ENCODE results near the gene KIRREL3.

KIRREL3 gene

DNA sequence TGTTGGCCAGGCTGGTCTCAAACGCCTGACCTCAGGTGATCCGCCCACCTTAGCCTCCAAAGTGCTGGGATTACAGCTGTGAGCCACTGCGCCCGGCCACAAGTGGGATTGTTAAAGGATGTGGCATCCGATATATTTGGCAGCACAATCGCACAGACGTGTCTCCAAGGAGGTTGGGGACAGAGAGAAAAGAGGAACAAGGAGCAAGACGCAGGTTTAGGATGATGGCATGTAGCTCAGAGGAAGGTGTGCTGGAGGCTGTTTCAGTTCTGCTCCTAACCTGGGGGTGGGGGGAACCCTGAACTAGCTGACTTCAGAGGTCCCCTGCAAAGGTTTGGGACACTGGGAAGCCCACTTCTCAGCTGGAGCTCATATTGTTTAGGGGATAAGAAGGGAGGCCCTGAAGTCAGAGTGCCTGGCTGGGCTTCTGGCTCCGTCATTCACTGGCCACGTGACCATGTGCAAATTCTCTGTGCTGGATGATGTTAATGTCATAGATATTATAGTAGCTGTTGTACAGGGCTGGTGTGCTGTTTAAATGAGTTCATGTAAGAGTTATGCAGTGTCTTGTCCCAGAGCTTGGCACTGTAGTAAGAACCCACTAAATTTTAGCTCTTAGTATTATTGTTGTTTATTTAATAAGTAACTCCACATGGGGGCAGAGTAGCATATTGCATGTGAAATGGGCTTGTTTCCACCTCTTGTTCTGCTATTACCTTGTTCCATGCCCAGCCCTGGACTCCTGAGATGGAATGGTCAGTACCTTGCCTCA is 515.4 kb downstream of the KIRREL3 start:
- peak; percentile 12 for DNase-seq (ENCODE audit: low read depth)

DNA sequence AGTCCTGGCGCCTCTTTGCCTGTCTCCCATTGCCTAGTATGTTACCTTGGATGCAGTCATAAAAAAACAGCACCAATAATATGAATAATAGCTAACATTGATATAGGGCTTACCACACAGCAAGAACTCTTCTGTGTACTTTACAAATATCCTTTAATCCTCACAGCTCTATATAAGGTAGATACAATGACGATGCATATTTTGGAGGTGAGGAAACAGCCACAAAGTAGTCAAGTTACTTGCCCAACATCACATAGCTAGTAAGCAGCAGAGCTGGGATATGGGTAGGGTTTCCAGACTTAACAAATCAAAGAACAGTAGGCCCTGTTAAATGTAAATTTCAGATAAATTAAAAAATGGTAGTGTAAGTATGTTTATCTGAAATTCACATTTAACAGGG is 516.3 kb downstream of the KIRREL3 start:
- DNase-seq (ENCODE audit: low read depth), result peak; percentile 11

DNA sequence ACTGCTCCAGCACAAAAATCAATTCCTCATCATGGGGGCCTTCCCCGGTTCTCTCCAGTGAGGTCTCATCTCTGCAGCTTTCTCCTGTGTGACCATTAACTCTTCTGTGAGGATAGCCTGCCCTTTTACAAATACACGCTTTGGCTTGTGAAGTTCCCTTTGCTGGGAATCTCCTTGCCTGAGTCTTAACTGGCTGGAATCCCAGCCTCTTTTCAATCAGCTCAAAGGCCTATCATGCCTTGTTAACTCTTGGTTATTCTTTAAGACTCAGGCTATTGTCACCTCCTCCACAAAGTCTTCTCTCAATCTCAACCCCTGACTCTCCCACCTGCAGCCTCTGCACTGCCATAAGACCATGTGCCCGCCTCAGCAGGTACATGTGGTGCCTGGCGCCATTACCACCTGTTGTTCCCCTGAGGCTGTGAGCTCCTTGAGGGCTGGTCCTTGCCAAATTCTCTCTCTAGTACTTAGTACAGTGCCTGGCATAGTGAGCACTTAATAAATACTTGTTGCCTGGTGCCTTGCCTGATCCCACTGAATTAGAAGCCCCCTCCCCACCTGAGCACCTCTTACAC is 516.9 kb downstream of the KIRREL3 start:
- DNase-seq (ENCODE audit: low read depth), result no peak

DNA sequence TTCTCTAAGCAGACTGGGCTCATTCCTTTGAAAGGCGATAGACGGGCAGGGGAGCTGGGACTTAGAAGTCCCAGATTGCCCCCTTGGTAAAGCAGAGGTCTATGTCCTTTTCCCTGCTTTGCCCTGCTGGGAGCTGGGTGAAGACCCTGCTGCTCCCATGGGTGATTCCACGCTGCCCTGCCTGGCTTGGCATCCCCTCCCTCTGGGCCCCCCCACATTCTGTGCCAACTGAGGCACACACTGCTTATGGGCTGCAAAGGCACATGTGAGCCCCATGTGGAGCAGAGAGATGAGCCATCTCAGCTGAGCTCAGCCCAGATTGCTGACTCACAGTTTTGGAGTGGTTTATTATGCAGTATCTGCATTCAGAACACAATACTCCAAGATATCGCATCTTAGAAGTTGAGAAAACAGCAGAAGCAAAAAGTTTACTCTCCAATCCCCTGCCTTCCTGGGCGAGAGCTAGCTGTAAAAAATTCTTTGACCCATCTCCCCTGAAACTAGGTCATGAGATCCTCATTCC is 517.9 kb downstream of the KIRREL3 start:
- no peak for DNase-seq (ENCODE audit: low read depth)

DNA sequence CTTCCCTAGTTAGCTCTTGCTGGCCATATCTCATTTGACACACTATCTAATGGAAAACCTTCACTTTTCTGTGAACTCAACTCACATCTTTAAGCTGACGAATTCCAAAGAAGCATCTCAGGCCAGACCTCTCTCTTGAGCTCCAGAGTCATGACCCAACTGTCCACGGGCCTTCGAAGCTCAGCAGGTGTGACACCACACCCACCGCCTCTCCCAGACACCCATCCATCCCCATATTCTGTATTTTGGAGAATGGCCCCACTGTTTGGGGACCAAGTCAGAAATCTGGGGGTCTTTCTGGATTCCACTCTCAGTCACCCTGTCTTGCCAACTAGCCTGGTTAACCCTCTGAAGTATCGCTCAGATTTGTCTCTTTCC is 519.3 kb downstream of the KIRREL3 start:
- DNase-seq (ENCODE audit: low read depth), result no peak

DNA sequence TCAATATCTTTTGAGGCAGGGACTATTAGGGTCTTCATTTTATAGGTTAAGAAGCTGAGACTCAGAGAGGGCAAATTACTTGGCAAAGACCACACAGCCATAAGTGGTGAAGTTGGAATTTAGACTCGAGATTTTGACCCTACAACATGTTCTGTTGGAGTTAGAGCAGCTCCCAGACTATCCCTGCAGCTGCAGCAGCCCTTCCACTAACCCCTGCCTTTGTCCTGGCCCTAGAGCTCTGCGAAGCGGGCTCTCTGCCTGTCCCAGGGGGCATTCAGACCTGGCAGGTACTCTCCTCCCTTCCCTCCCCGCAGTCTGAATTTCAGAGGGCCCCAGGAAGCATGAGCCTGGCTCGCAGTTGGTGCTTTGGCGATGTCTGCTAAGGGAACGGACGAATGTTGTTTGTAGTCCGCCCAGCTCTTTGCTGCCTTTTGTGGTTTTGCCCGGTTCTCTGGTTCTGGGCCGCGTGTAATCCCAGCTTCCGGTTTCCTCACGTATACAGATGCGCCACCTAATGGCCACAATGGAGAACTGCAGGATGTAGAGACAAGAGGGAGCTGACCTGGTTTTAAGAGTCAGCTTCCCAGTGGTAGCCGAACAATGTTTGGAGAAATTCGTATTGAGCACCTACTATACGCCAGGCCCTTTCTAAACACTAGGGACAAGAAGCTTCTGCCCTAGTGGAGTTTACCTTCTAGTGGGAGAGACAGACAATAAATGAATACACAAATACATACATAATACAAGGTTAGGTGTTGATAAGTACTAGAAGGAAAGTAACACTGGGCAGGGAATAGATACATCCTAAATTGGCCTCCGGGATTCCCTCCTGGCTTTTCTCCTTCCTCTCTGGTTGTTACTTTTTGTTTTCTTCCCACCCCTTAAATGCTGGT is 519.9 kb downstream of the KIRREL3 start:
- DNase-seq (ENCODE audit: low read depth), result peak; percentile 76

DNA sequence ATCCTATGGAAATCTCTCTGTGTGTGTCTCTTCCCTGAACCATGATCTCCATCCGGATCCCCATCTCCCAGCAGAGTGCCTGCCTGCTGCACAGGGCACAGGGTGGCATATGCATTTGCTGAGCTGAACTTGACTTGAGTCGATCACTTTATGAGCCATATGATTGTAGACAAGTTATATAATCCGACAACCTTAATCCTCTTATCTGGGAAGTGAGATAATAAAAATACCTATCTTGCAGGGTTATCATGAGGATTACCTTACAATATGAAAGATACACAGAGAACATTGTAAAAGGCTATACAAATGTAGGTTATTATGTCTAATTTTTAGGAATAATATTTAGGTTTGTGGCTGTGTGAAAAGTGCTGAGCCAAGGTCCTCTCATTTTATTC is 520.6 kb downstream of the KIRREL3 start:
- DNase-seq (ENCODE audit: low read depth), result no peak

DNA sequence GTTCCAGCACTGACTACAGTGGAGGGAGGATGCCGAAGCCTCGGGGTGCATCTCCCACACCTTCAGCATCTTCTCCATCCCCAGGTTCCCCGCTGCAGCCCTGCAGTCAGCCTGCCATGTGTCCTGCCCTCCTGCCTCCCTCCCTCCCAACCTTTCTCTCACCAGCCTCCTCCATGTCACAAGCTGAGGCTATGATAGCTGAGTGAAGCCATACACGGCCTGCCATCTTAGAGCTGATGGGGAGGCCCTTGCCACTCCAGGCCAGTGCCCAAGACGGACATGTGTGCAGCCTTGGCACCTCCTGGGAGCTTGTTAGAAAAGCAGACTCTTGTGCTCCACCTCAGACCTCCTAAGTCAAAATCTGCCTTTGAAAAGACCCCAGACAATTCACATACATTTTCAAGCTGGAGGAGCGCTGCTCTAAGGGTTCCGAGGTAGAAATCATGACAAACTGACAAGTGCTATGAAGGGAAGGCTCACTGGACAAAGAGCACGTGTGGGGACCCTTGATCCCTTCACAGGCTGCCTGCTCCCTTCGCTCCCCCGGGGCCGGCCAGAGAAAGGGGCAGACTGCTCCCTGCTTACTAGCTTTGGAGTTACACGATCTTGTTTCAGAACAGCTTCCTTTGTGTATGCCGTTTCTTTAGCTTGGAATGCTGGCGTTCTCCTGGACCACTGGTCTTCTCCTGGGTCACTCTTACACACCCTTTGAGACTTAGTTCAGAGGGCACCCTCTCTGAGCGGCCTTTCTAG is 521.2 kb downstream of the KIRREL3 start:
- DNase-seq (ENCODE audit: low read depth), result no peak

DNA sequence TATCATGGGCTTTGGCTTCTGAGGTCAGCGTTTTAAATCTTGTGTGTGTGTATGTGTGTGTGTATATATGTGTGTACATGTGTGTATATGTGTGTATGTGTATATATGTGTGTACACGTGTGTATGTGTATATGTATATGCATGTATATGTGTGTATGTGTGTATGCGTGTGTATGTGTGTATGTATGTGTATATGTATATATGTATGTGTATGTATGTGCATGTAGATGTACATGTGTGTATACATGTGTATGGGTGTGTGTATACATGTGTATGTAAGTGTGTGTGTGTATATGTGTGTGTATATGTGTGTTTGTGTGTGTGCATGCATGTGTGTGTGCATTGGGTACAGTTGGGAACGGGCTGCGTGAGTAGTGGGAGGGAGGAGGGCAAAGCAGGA is 522.1 kb downstream of the KIRREL3 start:
- no peak for DNase-seq (ENCODE audit: low read depth)

DNA sequence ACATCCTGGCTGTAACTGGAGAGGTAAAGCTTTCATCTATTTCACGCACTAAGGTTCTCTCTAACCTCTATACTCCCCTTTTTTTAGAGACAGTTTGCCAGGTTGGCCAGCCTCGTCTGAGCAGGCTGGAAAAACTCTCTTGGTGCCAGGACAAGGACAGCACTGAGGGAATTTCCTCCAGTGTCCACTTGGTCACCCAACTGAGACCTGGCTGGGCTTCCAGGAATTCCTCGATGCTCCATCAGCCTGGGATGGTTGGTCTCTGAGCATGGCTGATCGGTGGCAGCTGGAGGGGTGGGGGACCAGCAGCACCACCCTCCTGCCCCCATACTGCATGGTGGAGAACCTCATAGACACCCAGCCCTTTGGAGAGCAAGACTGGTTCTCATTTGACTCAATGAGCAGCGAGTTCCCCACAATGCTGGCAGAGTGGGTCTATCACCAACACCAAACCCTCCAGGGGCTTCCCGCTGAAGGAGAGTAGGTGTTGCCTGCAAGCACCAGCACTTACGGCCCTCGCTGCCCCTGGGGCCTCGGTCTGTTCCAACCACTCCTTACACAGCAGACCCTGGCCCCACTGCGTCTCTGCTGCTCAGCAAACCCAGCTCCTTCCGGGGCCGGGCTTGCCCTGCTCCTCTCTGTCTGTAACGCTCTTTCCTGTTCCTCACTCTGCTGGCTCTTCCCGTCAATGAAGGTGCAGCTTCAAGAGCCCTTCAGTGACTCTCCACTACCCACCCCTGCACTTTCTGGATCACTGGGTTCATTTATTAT is 522.9 kb downstream of the KIRREL3 start:
- no peak for DNase-seq (ENCODE audit: low read depth)

DNA sequence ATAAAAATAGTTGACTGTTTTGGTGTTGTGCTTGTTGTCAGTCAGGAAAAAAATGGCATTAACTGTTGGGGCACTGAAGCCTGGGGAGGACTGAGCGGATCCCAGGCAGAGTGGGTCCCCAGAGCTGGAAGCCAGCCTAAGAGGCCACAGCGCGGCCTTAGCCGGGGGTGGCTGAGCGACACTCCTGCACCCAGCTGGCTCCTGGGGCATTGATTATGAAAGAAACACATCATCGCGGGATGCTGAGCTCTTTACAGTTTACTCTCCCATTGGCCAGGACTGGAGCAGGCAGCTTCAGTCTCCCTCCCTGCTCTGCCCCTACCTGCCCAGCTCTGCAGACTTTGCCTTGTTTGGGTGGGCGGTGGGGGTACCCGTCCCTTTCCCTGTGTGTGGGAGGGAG is 523.6 kb downstream of the KIRREL3 start:
- no peak for DNase-seq (ENCODE audit: low read depth)

DNA sequence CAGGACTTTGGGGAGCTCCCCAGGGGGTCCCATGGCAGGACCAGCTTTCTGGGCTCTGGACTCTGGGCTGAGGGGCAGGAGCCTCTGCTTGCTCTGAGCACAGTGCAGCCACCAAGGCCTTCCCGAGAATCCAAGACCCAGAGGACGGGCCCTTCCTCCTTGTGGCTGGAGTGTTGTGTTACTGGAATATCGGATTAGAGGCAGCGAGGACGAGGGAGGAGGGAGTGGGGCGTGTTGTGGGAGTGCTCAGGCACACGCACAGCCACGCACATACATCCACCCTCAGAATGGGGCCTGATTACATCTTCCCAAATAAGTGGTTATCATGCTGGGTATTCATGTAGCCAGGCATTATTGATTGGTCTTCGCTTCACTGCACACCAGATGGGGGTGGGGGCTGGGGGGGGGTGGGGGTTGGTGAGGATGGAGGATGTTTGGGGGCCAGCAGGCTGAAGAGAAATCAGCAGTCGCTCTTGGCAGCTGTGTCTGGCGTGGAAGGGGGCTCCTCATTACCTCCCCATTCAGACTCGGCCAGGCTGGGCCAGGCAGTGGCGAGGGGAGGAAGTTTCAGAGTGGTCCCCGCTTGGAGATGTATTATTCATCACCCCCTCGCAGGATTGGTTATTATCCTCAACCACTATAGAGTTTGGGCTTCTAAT is 524.2 kb downstream of the KIRREL3 start:
- no peak for DNase-seq (ENCODE audit: low read depth)

DNA sequence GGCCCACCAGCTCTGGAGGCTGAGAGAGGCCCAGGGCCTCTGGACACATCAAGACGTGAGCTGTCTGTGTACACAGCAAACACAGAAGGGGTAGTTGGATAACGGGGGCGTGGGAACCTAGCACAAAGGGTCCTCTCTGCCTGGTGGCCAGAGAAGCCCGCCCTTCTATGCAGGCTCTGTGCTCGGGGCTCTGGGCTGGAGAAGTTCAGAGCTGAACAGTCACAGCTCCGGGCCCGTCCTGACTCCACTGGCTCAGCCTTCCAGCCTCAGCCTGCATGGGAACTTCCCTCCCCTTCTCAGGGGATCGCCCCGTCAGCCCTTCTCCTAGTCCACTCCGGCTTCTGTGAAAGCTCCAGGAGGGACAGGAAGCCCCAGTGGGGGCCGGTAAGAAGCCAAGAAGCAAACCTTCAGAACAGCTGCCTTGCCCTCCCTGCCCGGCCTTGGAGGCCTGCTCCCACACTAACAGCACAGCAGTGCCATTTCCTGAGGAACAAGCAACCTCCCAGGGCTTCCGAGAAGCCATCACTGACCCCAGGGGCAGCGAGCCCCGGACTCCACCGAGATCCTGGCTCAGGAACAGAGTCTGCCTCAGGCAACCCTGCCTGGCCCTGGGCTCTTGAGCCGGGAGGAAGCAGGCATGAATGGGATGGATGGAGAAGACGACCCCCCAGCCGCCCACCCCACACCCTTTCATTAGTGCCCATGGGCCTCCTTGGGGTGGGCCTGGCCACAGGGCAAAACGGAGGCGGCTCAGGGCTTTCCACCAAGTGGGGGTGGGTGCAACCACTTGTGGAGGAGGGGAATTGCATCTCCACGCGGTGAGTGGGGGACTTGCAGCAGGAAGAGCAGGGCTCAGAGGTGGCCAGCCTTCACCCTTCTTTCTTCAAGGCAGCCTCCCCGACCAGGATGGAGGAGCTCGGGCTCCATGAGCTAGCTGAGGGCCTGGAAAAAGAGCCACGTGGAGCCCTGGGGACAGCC is 525.3 kb downstream of the KIRREL3 start:
- no peak for DNase-seq (ENCODE audit: low read depth)

DNA sequence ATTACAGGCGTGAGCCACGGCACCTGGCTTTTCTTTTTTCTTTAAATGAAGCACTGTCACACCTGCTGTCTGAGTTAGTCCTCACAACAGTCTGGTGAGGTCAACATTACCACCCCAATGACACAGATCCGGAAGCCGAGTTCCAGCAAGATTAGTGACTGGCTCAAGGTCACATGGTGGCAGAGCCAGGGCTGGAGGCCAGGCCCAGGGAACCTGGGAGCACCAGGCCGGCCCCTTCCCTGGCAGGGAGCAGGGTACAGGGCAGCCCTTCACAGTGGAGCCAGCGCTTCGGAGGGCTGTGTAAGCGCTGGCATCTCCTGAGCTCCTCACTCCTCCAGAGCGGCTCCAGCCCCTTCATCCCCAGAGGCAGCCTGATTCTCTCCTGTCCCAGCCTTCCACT is 526.4 kb downstream of the KIRREL3 start:
- no peak for DNase-seq (ENCODE audit: low read depth)

DNA sequence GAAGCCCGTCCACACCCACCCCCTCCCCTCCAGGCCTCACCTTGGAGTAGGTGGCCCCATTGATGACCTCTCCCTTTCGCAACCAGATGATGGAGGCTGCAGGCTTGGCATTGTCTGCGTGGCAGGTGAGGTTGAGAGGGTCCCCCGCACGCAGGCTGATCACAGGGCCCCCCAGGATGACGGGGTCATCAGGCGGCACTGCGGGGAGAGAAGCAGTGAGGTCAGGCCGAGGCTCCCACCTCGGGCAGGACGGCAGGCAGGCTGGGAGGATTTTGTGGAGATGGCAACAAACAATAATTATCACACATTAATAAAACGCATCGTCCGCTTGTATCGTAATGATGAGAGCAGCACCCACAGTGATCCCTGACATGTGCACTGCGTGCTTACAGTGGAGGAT is 527.3 kb downstream of the KIRREL3 start:
- no peak for DNase-seq (ENCODE audit: low read depth)

DNA sequence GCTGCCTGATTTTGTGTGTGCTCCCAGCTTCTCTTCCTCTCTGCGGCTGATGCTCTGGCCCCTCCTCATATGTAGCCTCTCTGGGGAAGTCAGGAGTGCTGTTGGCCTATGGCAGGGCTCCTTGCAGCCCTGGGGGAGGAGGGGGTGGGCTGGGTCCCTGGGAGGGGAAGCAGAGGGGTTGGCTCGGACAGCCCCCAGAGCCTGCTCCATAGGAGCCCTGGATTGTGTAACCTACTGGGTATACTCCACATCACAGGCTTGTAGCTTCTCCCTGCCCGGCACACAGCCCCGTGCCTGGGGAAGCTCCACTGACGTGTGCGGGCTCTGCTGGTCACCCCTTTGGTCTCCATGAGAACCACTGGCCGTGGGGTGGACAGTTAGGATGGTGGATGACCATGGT is 531.3 kb downstream of the KIRREL3 start:
- no peak for DNase-seq (ENCODE audit: low read depth)

DNA sequence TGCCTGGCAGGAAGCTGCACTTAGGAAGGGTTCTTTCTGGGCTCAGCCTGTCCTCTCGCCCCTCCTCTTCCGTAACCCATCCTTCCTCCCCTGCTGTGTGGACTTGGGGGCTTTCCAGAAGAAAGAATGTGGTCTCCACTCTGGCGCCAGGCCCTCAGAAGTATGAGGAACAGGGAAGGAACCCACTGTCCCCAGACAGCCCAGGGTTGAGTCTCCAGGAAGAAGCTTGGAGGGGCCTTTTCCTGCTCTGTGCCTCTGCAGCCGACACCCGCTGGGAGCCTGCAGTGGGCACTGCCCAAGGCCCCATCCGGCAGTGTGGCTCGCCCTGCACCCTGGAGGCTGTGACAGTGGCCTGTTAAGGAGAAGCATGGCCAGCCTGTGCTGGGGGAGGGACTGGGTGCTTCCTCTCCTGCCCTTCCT is 532.5 kb downstream of the KIRREL3 start:
- no peak for DNase-seq (ENCODE audit: low read depth)

DNA sequence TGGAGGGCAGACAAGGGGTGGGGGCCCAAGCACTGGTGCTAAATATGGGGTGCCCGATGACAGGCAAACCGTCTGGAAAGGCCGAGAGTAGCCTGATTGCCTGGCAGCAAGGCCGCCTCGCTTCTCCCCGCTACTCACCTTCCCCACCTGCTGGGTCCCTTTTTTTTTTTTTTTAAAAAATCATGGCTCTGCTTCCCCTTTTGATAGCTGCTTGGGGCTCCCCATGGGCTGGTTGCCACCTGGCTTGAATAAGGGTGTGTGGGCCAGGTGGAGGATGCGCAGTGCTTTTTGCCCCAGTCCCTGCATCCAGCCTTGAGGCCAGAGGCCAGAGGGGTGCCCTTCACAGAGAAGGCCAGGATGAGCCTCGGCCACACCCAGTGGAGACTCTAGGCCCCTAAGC is 533.1 kb downstream of the KIRREL3 start:
- no peak for DNase-seq (ENCODE audit: low read depth)

DNA sequence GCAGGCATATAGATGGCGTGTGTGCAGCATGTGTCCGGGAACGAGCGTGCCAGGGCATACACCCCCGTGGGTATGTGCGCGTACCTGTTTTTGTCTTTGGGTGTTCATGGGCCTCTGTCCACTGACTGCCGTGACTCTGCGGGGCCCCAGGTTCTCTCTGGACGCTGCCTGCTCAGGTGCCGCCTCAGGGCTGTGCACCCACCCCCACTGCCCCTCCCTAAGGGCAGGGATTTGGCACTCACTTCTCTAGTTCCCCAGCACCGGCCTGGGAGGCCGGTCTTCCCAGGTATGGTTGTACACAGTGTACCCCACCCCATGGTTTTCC is 533.6 kb downstream of the KIRREL3 start:
- DNase-seq (ENCODE audit: low read depth), result no peak
